HG02588 (cell line): ENCODE results near the gene STK10.
"Not testable (repeated sequence)": the region's sequence is repeated elsewhere in the genome, so short reads cannot be mapped to it uniquely, and the experiment has no call there.

ENCODE experiments used
- ATAC-seq: cut with Tn5 transposase; IDR thresholded peaks from one replicate; pipeline ENCODE4 v1.9.1; 2021; ENCODE audit warnings: mild to moderate bottlenecking, moderate library complexity; ENCODE audit not compliant: unreplicated experiment

The STK10 gene

GRCh38 chr5:172188033-172188892, at the start of gene STK10:
TSS of gene STK10 (minus strand) at chr5:172188224. CDS start at chr5:172188042, 182 bp downstream.
- peak; percentile 67 for ATAC-seq

GRCh38 chr5:172235827-172236736, 48.1 kb upstream of the STK10 start:
- no peak for ATAC-seq

GRCh38 chr5:172235132-172235780, 47.2 kb upstream of the STK10 start:
- ATAC-seq: peak; percentile 51

- no peak for ATAC-seq
These were observed 46.0 kb upstream of the STK10 start for GRCh38 chr5:172234031-172234430.

- no peak for ATAC-seq
These were observed 41.9 kb upstream of the STK10 start for GRCh38 chr5:172229904-172230303.

GRCh38 chr5:172224996-172225395, 37.0 kb upstream of the STK10 start:
- ATAC-seq: no peak

GRCh38 chr5:172223901-172224873, 36.2 kb upstream of the STK10 start:
- peak; percentile 75 for ATAC-seq

- ATAC-seq: no peak
These were observed 31.3 kb upstream of the STK10 start for GRCh38 chr5:172219296-172219695.

- ATAC-seq: no peak
These were observed 28.3 kb upstream of the STK10 start for GRCh38 chr5:172216345-172216744.

GRCh38 chr5:172213126-172213525, 25.1 kb upstream of the STK10 start:
- ATAC-seq: no peak

GRCh38 chr5:172211676-172212075, 23.7 kb upstream of the STK10 start:
- ATAC-seq: no peak

- ATAC-seq: no peak
These were observed 21.7 kb upstream of the STK10 start for GRCh38 chr5:172209714-172210113.

GRCh38 chr5:172207511-172207910, 19.5 kb upstream of the STK10 start:
- ATAC-seq: no peak

- not testable (repeated sequence) for ATAC-seq
These were observed 18.0 kb upstream of the STK10 start for GRCh38 chr5:172205984-172206383.

- ATAC-seq: no peak
These were observed 12.5 kb upstream of the STK10 start for GRCh38 chr5:172200476-172200875.

- no peak for ATAC-seq
These were observed 11.4 kb upstream of the STK10 start for GRCh38 chr5:172199446-172199845.

- ATAC-seq: not testable (repeated sequence)
These were observed 9.8 kb upstream of the STK10 start for GRCh38 chr5:172197775-172198174.

GRCh38 chr5:172194985-172195774, 7.2 kb upstream of the STK10 start:
- no peak for ATAC-seq

- no peak for ATAC-seq
These were observed 5.8 kb upstream of the STK10 start, which contains the start of gene EFCAB9 for GRCh38 chr5:172193872-172194271. TSS of gene EFCAB9 (plus strand) at chr5:172194172. CDS start at chr5:172194173, 1 bp downstream.
